HTR-8/SVneo (cell line): ENCODE results near the gene SLC35F3.
"Not testable (repeated sequence)": the region's sequence is repeated elsewhere in the genome, so short reads cannot be mapped to it uniquely, and the experiment has no call there.

Experiments used
- DNase-seq: peaks from one replicate; pipeline ENCODE4 v3.0.0; 2011; ENCODE audit warnings: low spot score, mixed read lengths; ENCODE audit not compliant: insufficient read length
- FAIRE-seq: peaks from 2 replicates; lab custom pipeline; 2011; peaks lifted over from hg19 to GRCh38; lab: Jason Lieb, UNC

Gene SLC35F3

GRCh38 chr1:234093107-234093506 lies 188.6 kb downstream of the SLC35F3 start:
- DNase-seq (no peak), FAIRE-seq (no peak)

GRCh38 chr1:234093741-234094140 lies 189.3 kb downstream of the SLC35F3 start:
- FAIRE-seq = no peak
- no peak for DNase-seq

DNA sequence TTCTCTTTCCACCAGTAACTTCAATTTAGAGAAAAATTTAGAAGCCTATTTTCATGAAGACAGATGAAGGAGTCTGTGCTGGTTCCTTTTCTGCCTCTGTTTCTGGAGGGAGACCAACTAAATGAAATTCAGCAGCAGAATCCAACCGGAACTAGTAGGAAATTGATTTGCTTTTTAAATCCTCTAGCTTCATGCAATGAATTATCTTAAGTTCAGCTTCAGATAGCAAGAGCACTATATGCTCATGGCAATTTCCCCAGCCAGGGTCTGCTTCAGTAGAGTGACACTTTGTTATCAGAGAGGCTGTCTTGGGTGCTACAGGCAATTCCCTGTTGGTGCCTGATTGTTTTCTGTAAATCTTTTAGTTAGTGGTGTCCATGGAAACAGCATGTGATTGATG lies 189.7 kb downstream of the SLC35F3 start:
- FAIRE-seq (no peak), DNase-seq (no peak)

DNA sequence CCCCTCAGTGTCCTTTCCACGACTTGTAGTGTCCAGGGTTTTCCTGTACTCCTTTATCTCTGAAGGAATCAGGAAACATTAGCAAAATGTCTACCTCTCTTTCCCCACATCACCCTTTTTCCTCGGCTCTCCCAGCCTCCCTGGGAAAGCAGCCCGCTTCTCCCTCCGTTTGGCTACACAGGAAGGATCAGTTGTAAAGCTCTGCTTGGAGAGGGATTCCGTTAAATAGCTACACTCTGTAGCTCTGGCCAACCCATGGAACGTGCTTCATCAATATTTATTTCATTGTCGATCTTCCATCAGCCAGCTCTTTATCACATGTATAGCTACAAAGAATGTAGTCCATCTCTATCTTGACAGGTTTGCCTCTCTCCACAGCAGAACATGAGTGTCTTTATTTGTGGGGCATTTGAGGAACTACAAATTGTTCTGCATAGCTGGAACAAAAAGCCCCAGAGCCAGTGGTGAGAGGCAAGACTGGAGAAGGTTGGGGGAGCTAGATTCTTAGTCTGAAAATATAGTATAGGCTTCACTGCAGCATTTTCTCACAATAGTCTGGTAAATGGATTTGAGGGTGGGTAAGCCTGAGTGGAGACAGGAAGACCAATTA lies 191.8 kb downstream of the SLC35F3 start:
- FAIRE-seq (no peak), DNase-seq (no peak)

DNA sequence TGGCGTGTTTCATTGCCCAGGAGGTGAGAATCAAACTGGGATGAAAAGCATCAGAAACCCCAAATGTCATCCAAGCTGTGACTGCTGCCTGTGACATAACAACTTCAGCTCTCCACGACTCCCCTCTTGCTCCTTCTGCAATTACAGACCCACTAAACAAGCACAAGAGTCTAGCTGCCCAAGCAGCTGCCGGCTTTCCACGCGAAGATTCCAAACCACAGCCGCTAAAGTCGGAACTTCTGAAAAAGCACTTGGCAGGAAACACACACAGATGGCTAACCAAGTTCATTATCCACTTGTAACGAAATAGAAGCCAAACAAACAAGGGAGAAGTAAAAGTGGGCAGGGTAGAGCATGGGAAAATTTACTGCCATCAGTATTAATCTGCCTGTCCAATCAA lies 198.1 kb downstream of the SLC35F3 start:
- DNase-seq (no peak), FAIRE-seq (no peak)

DNA sequence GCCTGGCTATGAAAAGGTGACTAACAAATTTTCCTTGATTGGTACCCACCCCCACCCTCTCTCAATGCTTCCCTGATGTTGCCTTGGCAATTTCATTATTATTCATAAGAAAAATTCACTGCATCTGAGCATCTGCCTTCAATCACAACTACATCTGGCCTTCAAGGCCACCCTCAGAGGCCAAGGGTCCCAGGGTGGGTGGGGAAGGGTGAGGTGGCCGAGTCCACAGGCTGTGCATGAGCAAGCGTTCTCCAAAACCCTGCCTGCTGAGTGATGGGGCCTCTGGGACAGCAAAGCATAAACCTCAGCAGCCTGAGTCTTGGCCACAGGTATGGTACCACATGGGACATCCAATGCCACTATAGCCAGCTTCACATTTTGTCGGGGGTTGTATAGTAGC lies 198.7 kb downstream of the SLC35F3 start:
- DNase-seq = no peak

DNA sequence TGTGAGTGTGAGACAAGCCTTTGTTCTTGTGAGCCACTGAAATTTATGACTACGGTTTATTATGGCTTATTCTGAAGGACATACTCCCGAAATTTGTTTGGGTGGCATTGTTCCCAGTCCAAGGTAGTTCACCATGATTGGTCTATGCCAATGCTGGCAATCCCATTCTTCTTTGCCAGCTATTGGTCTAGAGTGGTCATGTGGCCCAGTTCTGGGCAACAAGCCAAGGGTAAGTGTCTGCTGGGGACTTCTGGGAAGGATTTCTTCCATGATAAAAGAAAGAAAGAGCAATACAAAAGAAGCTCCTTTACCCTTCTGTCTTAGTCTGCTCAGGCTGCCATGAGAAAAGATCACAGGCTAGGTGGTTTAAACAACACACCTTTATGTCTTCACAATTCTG lies 201.6 kb downstream of the SLC35F3 start:
- DNase-seq = no peak
- no peak for FAIRE-seq

More for the DNA sequence above, 198.7 kb downstream of the SLC35F3 start:
- FAIRE-seq = no peak

- DNase-seq = no peak
These were observed 203.0 kb downstream of the SLC35F3 start for GRCh38 chr1:234107416-234108021.

DNA sequence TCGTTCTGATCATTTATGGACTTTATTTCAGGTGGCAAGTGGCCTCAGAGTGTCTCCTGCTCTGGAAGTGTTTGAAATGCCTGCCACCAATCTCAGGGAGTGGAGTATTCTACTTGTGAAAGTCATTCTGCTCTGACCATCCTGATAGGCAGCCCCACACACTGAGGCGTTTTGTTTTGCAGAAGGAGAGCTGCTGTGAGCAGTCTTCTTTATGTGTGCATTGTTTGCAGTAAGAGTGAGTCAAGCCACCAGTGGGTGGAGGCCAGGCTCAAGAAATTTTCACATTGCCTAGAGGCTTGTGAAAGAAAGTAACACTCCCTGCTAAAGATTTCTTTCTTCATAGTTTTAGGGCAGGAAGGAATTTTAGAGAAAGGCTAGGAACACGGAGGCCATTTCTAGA lies 204.4 kb downstream of the SLC35F3 start:
- no peak for DNase-seq
- no peak for FAIRE-seq

More at GRCh38 chr1:234107416-234108021, 203.0 kb downstream of the SLC35F3 start:
- FAIRE-seq = no peak

GRCh38 chr1:234109840-234110239 lies 205.4 kb downstream of the SLC35F3 start:
- FAIRE-seq = no peak

GRCh38 chr1:234111458-234112142 lies 207.1 kb downstream of the SLC35F3 start:
- DNase-seq = peak; percentile 54
- FAIRE-seq = peak; percentile 78

More at GRCh38 chr1:234109840-234110239, 205.4 kb downstream of the SLC35F3 start:
- no peak for DNase-seq

DNA sequence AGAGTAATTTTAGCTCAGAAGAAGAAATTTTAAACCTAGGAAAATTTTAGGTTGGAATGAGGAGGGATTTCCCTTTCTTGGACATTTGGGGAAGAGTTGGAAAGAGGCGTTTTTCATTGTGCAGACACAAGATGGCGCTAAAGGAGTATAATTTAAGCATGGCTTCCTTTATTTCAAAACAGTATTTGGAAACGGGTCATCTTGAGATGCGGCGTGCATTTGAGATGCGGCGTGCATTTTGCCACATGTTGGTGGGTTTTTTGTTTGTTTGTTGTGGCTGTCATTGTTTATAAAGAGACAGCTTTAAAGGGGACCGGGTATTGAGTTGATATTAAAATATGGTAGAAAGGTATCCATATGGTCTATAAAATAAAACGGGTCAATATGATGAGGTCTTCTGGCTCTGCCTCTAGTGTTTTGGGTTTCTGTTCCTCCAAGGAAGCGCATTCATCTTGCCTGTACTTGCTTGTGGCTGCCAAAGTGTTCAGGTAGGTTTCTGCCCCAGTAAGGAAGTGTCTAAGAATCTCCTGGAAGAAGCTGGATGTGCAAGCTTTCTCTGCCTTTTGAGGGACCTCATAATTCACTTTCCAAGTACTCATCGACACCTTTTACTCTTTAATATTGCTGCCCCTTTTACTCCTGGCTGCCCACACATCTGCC lies 210.3 kb downstream of the SLC35F3 start:
- peak; percentile 56 for DNase-seq
- FAIRE-seq = no peak

- DNase-seq = no peak
- FAIRE-seq = no peak
These were observed 214.4 kb downstream of the SLC35F3 start for GRCh38 chr1:234118911-234119310.

GRCh38 chr1:234119431-234119830 lies 215.0 kb downstream of the SLC35F3 start:
- DNase-seq (no peak), FAIRE-seq (no peak)

DNA sequence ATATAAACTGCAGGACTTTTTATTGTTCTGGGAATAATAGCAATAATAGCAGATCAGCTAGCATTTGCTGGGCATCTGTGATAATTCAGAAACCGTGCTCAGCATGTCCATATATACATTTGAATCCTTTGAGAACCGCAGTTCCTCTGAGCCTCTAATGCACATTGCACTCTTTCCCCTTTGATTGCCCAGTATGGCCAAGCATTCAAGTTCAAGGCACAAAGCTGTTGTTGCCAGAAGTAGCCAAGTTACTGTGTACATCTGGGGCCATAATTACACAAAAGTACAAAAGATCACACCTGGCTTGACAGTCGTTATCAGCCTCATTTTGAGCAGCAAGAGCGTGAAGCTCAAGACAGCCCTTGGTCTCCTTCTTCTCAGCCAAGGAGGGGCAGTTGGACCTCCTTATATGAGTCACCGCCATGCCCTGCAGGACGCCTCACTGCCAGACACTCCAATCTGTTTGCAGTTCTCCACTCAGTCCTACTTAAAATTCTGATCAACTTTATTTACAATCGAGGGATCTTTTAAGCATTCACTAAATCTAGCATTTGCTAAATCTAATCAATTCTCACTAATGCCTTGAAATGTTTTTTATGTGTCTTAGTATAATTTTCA lies 216.0 kb downstream of the SLC35F3 start:
- DNase-seq (no peak), FAIRE-seq (no peak)

GRCh38 chr1:234121659-234122058 lies 217.2 kb downstream of the SLC35F3 start:
- FAIRE-seq, DNase-seq: not testable (repeated sequence)

DNA sequence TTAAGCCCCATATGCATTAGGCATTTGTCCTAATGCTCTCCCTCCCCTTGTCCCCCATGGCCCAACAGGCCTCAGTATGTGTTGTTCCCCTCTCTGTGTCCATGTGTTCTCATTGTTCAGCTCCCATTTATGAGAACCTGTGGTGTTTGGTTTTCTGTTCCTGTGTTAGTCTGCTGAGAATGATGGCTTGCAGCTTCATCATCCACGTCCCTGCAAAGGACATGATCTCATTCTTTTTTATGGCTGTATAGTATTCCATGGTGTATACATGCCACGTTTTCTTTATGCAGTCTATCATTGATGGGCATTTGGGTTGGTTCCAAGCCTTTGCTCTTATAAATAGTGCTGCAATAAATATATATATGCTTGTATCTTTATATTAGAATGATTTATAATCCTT lies 218.1 kb downstream of the SLC35F3 start:
- not testable (repeated sequence) for FAIRE-seq

GRCh38 chr1:234123867-234124266 lies 219.4 kb downstream of the SLC35F3 start:
- no peak for DNase-seq
- no peak for FAIRE-seq

More for the DNA sequence above, 218.1 kb downstream of the SLC35F3 start:
- not testable (repeated sequence) for DNase-seq

DNA sequence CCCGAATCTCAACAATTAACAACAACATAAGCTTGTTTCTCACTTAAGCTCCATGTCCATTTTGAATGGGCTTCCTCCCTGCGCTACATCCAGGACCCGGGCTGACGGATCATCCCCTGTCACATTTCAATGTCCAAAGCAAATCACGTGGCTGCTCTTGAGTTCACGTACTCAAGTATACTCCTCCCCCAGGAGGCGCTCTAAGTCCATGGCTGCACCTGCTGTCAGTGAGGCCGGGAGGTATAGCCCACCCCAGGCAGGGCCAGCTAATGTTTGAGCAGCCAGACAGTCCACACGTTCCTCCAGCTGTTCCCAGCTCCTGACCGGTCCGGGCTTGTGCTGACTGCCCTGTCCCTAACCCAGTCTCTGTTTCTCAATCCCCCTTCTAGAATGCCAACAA lies 220.8 kb downstream of the SLC35F3 start:
- FAIRE-seq = peak; percentile 33
- peak; percentile 41 for DNase-seq

- no peak for FAIRE-seq
- no peak for DNase-seq
These were observed 221.2 kb downstream of the SLC35F3 start for GRCh38 chr1:234125714-234126113.
